GM19395 (cell line): ENCODE measurements around the gene CYLD.

ENCODE experiments used
- ATAC-seq: cut with Tn5 transposase; IDR thresholded peaks from one replicate; pipeline ENCODE4 v1.9.1; 2021; ENCODE audit warnings: mild to moderate bottlenecking, moderate library complexity; ENCODE audit not compliant: unreplicated experiment

CYLD gene

GRCh38 chr16:50841081-50841886, 99.4 kb downstream of the CYLD start:
- no peak for ATAC-seq

- no peak for ATAC-seq
Observed at GRCh38 chr16:50842013-50842505, 100.2 kb downstream of the CYLD start.

GRCh38 chr16:50842589-50842988, 100.7 kb downstream of the CYLD start:
- no peak for ATAC-seq

- no peak for ATAC-seq
Observed at GRCh38 chr16:50844840-50845239, 103.0 kb downstream of the CYLD start.

- no peak for ATAC-seq
Observed at GRCh38 chr16:50845296-50845695, 103.4 kb downstream of the CYLD start.

- ATAC-seq, result no peak
Observed at GRCh38 chr16:50846511-50846910, 104.6 kb downstream of the CYLD start.

GRCh38 chr16:50847166-50847565, 105.3 kb downstream of the CYLD start:
- no peak for ATAC-seq

GRCh38 chr16:50848755-50849514, 107.0 kb downstream of the CYLD start:
- no peak for ATAC-seq
